NCI-H2081 treated with DMSO at 0.1 percent for 48 hours (cell line): ENCODE results near the gene ZCCHC8.
A peak's percentile ranks its signal among the peaks of the same experiment; 100 is the strongest.
"Not testable (repeated sequence)": the region's sequence is repeated elsewhere in the genome, so short reads cannot be mapped to it uniquely, and the experiment has no call there.

ENCODE experiments used
- DNase-seq: peaks from one replicate; lab custom pipeline; 2025; lab: John Stamatoyannopoulos, UW

The ZCCHC8 gene

GRCh38 chr12:122471324-122472226, 29.2 kb downstream of the ZCCHC8 start:
- DNase-seq = peak; percentile 33

GRCh38 chr12:122470576-122470975, 30.2 kb downstream of the ZCCHC8 start:
- not testable (repeated sequence) for DNase-seq

GRCh38 chr12:122469856-122470255, 30.9 kb downstream of the ZCCHC8 start:
- DNase-seq = not testable (repeated sequence)

- no peak for DNase-seq
Measured at GRCh38 chr12:122467983-122468382, 32.7 kb downstream of the ZCCHC8 start.

- DNase-seq = not testable (repeated sequence)
Measured at GRCh38 chr12:122464317-122465042, 36.3 kb downstream of the ZCCHC8 start.

GRCh38 chr12:122460641-122461040, 40.1 kb downstream of the ZCCHC8 start:
- DNase-seq = no peak

- no peak for DNase-seq
Measured at GRCh38 chr12:122460061-122460460, 40.7 kb downstream of the ZCCHC8 start.

GRCh38 chr12:122459211-122459610, 41.5 kb downstream of the ZCCHC8 start:
- DNase-seq = no peak

GRCh38 chr12:122458105-122459035, 42.4 kb downstream of the ZCCHC8 start:
- no peak for DNase-seq

- DNase-seq = no peak
Measured at GRCh38 chr12:122457627-122458026, 43.1 kb downstream of the ZCCHC8 start.

GRCh38 chr12:122454739-122455138, 46.0 kb downstream of the ZCCHC8 start:
- DNase-seq = no peak

GRCh38 chr12:122454250-122454721, 46.4 kb downstream of the ZCCHC8 start:
- no peak for DNase-seq

- DNase-seq = no peak
Measured at GRCh38 chr12:122452701-122453285, 47.9 kb downstream of the ZCCHC8 start.

GRCh38 chr12:122449317-122449716, 51.4 kb downstream of the ZCCHC8 start:
- DNase-seq = no peak

- not testable (repeated sequence) for DNase-seq
Measured at GRCh38 chr12:122447825-122448224, 52.9 kb downstream of the ZCCHC8 start.

GRCh38 chr12:122446390-122446789, 54.3 kb downstream of the ZCCHC8 start:
- not testable (repeated sequence) for DNase-seq

GRCh38 chr12:122444071-122444470, 56.7 kb downstream of the ZCCHC8 start:
- not testable (repeated sequence) for DNase-seq

- not testable (repeated sequence) for DNase-seq
Measured at GRCh38 chr12:122438822-122439221, 61.9 kb downstream of the ZCCHC8 start.

GRCh38 chr12:122437656-122438121, 63.0 kb downstream of the ZCCHC8 start:
- peak; percentile 26 for DNase-seq

- no peak for DNase-seq
Measured at GRCh38 chr12:122435186-122435585, 65.5 kb downstream of the ZCCHC8 start.

- not testable (repeated sequence) for DNase-seq
Measured at GRCh38 chr12:122429043-122429442, 71.7 kb downstream of the ZCCHC8 start.
